ENCODE measurements around the gene SLC44A5. TPM values are rescaled to one million over a fixed set of nuclear protein-coding genes. Genes with fewer than 3 reads are reported as not detected.

SLC44A5 gene
- total and polyA plus RNA-seq, 7 donors = 0.01 to 7.5 (median 0.49) TPM

- TF ChIP-seq CTCF (IDR thresholded peaks at IDR 0.05) = no peak
- intact Hi-C loops (cut with DNase I) = no loop called here
- Histone ChIP-seq H3K27me3 (ENCODE audit: insufficient read depth in 3 of 3, low read length in 2 of 3) (no peaks in the 10 kb centered on the region), H3K9me3 (no peaks in the 10 kb centered on the region), H3K36me3 (ENCODE audit: insufficient read depth in 1 of 2, low read depth in 1 of 2) (no peaks in the 10 kb centered on the region), H3K27ac (no peak overlapping the region), H3K4me1 (no peaks in the 10 kb centered on the region), H3K4me3 (no peak overlapping the region)
- ATAC-seq = no peak
- WGBS, 3 donors = 80 to 85% (median 84%) methylated on average over 10 of the region's 10 CpGs
- DNase-seq = no peak
These were observed 184.2 kb downstream of the SLC44A5 start for GRCh38 chr1:75426688-75427087.

- Histone ChIP-seq H3K4me3 (no peak overlapping the region), H3K9me3 (no peaks in the 10 kb centered on the region), H3K4me1 (no peaks in the 10 kb centered on the region), H3K36me3 (ENCODE audit: insufficient read depth in 1 of 2, low read depth in 1 of 2) (no peaks in the 10 kb centered on the region), H3K27ac (no peak overlapping the region), H3K27me3 (ENCODE audit: insufficient read depth in 3 of 3, low read length in 2 of 3) (no peaks in the 10 kb centered on the region)
- intact Hi-C loops (cut with DNase I) = no loop called here
- WGBS, 3 donors = 74 to 77% (median 77%) methylated on average over 3 of the region's 3 CpGs
- DNase-seq (no peak), ATAC-seq (no peak)
- TF ChIP-seq CTCF (IDR thresholded peaks at IDR 0.05) = no peak
These were observed 185.8 kb downstream of the SLC44A5 start for GRCh38 chr1:75425001-75425650.

GRCh38 chr1:75423616-75424015 lies 187.3 kb downstream of the SLC44A5 start:
- no peaks in the 10 kb centered on the region for H3K9me3 ChIP-seq
- H3K4me1 ChIP-seq = no peaks in the 10 kb centered on the region
- intact Hi-C loops (cut with DNase I) = no loop called here
- 67 to 70% (median 67%) methylated on average over 5 of the region's 5 CpGs for WGBS, 3 donors
- DNase-seq = no peak
- H3K4me3 ChIP-seq = no peak overlapping the region
- no peak for TF ChIP-seq CTCF (IDR thresholded peaks at IDR 0.05)
- H3K36me3 ChIP-seq (ENCODE audit: insufficient read depth in 1 of 2, low read depth in 1 of 2) = no peaks in the 10 kb centered on the region
- no peak for ATAC-seq
- no peaks in the 10 kb centered on the region for H3K27me3 ChIP-seq (ENCODE audit: insufficient read depth in 3 of 3, low read length in 2 of 3)
- H3K27ac ChIP-seq = no peak overlapping the region

GRCh38 chr1:75423136-75423535 lies 187.8 kb downstream of the SLC44A5 start:
- H3K27ac ChIP-seq = no peak overlapping the region
- H3K4me3 ChIP-seq = no peak overlapping the region
- H3K4me1 ChIP-seq = no peaks in the 10 kb centered on the region
- no peaks in the 10 kb centered on the region for H3K9me3 ChIP-seq
- 45 to 66% (median 63%) methylated on average over 4 of the region's 4 CpGs for WGBS, 3 donors
- no peak for DNase-seq
- H3K27me3 ChIP-seq (ENCODE audit: insufficient read depth in 3 of 3, low read length in 2 of 3) = no peaks in the 10 kb centered on the region
- no peak for ATAC-seq
- H3K36me3 ChIP-seq (ENCODE audit: insufficient read depth in 1 of 2, low read depth in 1 of 2) = no peaks in the 10 kb centered on the region
- TF ChIP-seq CTCF (IDR thresholded peaks at IDR 0.05) = no peak
- intact Hi-C loops (cut with DNase I) = no loop called here

GRCh38 chr1:75421371-75421770 lies 189.5 kb downstream of the SLC44A5 start:
- Histone ChIP-seq H3K27ac (no peak overlapping the region), H3K9me3 (no peaks in the 10 kb centered on the region), H3K4me1 (no peaks in the 10 kb centered on the region), H3K27me3 (ENCODE audit: insufficient read depth in 3 of 3, low read length in 2 of 3) (no peaks in the 10 kb centered on the region), H3K4me3 (no peak overlapping the region), H3K36me3 (ENCODE audit: insufficient read depth in 1 of 2, low read depth in 1 of 2) (no peaks in the 10 kb centered on the region)
- ATAC-seq (no peak), DNase-seq (no peak)
- no peak for TF ChIP-seq CTCF (IDR thresholded peaks at IDR 0.05)
- 58 to 76% (median 67%) methylated on average over 1 of the region's 1 CpG for WGBS, 3 donors
- intact Hi-C loops (cut with DNase I) = no loop called here
